Hematopoietic multipotent progenitor cell treated with erythropoietin and hydrocortisone succinate and interleukin-3 and kit ligand, for 6 days (in vitro differentiated cells): ENCODE results near the gene KLHDC10.
"Not testable (repeated sequence)": the region's sequence is repeated elsewhere in the genome, so short reads cannot be mapped to it uniquely, and the experiment has no call there.

Experiments
- DNase-seq: peaks from one replicate; pipeline ENCODE4 v3.0.0-alpha.2; 2015

KLHDC10 gene

DNA sequence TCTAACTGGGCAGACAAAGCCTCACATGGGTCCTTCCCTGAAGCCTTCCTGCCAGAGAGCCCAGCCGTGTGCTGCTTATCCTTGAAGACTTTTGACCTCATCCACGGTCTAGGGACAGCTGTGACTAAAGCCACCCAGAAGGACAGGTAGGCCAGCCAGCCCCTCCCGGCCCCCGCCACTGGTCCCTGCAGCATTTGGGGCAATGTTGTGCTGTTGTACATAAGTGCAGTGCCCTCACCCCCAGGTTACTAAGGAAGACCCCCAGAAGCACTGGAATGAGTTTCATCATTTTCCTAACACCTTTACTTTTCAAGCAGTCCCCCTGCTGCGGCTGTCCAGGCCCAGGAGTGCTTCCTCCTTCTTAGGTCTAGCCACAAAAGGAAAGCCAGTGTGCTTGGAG is 91.9 kb downstream of the KLHDC10 start:
- no peak for DNase-seq

DNA sequence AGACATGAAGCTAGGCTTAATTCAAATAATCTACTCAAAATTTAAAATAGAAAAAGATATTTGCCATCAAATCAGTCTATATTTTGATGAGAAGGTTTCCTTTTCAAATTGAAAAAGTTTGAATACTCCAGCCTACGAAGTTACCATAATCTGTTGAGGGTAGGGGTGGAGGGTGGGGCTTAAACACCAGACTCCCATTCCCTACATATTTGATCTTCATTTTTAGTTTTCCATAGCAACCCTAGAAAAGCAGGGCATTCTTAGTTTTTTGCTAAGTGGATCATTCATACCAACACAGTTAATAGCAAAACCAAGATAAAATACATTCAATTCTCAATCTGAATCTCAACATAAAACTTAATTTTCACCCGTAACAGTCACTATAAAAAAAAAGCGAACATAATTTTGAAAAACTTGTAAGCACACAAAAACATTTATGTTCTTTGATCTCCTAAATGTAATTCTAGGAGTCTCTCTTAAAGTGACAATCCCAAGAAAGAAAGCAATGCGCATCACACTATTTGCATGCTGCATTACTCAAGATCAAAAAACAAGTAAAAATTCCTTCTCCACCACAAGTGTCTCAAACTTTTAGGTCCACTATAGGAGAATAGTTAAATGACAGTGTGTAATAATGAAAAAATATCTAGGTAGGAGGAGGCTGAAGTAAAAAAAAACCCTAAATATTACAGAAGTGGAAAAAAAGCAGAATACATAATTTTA is 104.1 kb downstream of the KLHDC10 start:
- DNase-seq: no peak

DNA sequence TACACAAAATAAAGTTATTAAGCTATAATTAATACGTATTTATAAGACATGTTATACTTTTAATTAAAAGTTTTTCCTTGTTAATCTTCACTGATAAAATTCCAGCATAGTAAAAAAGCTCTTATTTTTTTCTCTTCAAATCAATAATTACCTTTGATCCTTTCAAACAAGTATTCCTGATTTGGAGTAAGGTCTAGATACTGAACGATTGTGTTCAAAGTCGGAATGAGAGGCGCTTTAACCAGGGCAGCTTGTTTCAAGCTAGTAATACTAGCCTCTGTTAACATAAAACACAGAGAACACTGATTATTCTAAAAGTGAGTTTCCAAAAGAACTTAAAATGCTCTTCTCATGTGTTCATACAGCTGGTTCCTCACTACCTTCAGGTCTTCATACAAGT is 107.9 kb downstream of the KLHDC10 start:
- no peak for DNase-seq

DNA sequence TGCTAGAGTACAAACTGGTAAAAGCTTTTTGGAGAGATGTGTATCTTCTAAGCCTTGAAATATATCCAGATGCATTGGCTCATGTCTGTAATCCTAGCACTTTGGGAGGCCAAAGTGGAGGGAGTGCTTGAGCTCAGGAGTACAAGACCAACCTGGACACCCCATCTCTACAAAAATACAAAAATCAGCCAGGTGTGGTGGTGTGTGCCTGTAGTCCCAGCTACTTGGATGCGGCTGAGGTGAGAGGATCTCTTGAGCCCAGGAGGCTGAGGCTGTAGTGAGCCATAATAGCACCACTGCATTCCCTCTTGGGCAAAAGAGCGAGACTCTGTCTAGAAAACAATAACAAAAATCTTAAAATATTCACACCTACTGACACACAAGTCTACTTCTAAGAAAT is 109.3 kb downstream of the KLHDC10 start:
- no peak for DNase-seq

DNA sequence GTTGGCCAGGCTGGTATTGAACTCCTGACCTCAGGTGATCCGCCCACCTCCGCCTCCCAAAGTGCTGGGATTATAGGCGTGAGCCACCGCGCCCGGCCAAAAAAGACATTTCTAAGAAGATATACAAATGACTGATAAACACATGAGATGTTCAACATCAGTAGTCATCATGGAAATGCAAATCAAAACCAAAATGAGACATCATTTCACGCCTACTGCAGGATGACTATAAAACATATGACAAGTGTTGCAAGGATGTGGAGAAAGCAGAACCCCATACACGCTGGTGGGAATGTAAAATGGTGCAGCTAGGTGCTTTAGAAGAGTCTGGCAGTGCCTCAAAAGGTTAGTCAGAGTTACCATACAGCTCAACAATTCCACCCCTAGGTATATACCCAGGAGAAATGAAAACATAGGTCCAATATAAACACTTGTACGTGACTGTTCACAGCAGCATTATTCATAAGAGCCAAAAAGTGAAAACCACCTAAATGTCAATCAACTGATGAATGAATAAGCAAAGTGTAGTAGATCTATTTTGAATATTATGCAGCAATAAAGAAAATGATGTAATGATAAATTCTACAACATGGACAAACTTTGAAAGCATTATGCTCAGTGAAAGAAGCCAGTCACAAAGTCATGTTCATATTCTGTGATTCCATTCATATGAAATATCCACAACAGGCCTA is 110.4 kb downstream of the KLHDC10 start:
- DNase-seq: no peak

DNA sequence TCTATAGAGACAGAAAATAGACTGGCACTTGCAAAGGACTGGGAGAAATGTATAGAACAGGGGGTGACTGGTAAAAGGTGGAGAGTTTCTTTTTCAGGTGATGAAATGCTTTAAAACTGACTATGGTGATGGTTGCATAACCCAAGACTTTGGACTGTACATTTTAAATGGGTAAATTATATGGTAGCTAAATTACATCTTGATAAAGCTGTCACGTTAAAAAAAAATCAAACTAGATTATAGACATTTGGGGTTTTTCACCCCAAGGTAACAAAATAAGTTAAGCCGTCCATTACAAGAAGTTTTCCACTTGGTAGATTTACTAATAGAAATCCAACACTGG is 110.9 kb downstream of the KLHDC10 start:
- DNase-seq: no peak

DNA sequence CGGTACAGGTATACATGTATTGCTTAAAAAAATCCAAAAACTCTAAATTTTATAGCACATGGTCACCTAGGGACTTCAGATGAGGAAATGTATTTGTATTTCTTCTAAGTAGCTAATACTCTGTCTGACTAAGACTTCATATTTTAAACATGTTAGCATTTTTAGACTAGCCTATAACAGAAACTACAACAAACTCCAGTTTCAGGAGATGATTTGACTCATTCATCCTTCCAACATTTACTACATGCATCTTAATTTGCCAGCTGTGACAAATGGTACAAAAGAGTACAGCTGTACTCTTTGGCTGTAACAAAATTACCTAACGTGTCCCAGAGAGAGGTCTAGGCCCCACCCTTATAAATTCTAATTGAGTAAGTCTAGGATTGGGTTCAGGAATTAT is 112.7 kb downstream of the KLHDC10 start:
- no peak for DNase-seq

DNA sequence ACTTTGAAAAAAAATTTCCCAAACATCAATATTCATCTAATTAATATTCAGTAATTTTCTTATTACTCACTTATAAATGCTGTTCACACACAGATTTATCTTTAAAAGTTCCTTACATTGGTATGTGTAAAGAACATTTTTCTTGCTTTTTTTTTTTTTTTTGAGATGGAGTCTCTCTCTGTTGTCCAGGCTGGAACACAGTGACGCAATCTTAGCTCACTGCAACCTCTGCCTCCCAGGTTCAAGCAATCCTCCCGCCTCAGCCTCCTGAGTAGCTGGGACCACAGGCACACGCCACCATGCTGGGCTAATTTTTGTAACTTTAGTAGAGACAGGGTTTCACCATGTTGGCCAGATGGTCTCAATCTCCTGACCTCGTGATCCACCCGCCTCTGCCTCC is 114.0 kb downstream of the KLHDC10 start:
- DNase-seq: not testable (repeated sequence)
